ENCODE measurements around the gene CFAP251.
"Not testable (repeated sequence)": the region's sequence is repeated elsewhere in the genome, so short reads cannot be mapped to it uniquely, and the experiment has no call there.

GRCh38 chr12:121885129-121885528, 33.3 kb upstream of the CFAP251 start:
- TF ChIP-seq TCF12 (IDR thresholded peaks at IDR 0.05; ENCODE audit: low read depth, low read length); POLR2AphosphoS5 (IDR thresholded peaks at IDR 0.05; ENCODE audit: low read depth, low read length); SIRT6 (IDR thresholded peaks at IDR 0.05; ENCODE audit: low read length); SP2 (IDR thresholded peaks at IDR 0.05; ENCODE audit: low read length); POLR2A (IDR thresholded peaks at IDR 0.05; ENCODE audit: control extremely low read depth in 1 of 2, low read depth in 2 of 2, low read length in 2 of 2); YY1 (IDR thresholded peaks at IDR 0.05; ENCODE audit: low read depth, low read length): not testable (repeated sequence)
- TF ChIP-seq, protein P1, sequence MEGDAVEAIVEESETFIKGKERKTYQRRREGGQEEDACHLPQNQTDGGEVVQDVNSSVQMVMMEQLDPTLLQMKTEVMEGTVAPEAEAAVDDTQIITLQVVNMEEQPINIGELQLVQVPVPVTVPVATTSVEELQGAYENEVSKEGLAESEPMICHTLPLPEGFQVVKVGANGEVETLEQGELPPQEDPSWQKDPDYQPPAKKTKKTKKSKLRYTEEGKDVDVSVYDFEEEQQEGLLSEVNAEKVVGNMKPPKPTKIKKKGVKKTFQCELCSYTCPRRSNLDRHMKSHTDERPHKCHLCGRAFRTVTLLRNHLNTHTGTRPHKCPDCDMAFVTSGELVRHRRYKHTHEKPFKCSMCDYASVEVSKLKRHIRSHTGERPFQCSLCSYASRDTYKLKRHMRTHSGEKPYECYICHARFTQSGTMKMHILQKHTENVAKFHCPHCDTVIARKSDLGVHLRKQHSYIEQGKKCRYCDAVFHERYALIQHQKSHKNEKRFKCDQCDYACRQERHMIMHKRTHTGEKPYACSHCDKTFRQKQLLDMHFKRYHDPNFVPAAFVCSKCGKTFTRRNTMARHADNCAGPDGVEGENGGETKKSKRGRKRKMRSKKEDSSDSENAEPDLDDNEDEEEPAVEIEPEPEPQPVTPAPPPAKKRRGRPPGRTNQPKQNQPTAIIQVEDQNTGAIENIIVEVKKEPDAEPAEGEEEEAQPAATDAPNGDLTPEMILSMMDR (IDR thresholded peaks at IDR 0.05; ENCODE audit: control extremely low read depth in 1 of 3, insufficient read depth in 1 of 3, low read depth in 1 of 3, low read length in 3 of 3): not testable (repeated sequence)
- TF ChIP-seq, protein P2, sequence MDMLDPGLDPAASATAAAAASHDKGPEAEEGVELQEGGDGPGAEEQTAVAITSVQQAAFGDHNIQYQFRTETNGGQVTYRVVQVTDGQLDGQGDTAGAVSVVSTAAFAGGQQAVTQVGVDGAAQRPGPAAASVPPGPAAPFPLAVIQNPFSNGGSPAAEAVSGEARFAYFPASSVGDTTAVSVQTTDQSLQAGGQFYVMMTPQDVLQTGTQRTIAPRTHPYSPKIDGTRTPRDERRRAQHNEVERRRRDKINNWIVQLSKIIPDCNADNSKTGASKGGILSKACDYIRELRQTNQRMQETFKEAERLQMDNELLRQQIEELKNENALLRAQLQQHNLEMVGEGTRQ (IDR thresholded peaks at IDR 0.05; ENCODE audit: low read length): not testable (repeated sequence)

Data from H1 (cell line).